GM21723 (cell line): Measurements from ENCODE around the gene ZFYVE28.

ENCODE experiments used
- ATAC-seq: cut with Tn5 transposase; IDR thresholded peaks from one replicate; pipeline ENCODE4 v1.9.1; 2021; ENCODE audit warnings: mild to moderate bottlenecking, moderate library complexity; ENCODE audit not compliant: unreplicated experiment

Gene ZFYVE28

GRCh38 chr4:2356123-2357069, 62.0 kb downstream of the ZFYVE28 start:
- no peak for ATAC-seq

GRCh38 chr4:2354760-2355159, 63.7 kb downstream of the ZFYVE28 start:
- ATAC-seq = no peak

- ATAC-seq = no peak
Measured at GRCh38 chr4:2354118-2354517, 64.3 kb downstream of the ZFYVE28 start.

GRCh38 chr4:2353222-2354107, 65.0 kb downstream of the ZFYVE28 start:
- no peak for ATAC-seq

- ATAC-seq = no peak
Measured at GRCh38 chr4:2352729-2353221, 65.7 kb downstream of the ZFYVE28 start.

- ATAC-seq = no peak
Measured at GRCh38 chr4:2352171-2352570, 66.3 kb downstream of the ZFYVE28 start.

GRCh38 chr4:2350982-2351381, 67.5 kb downstream of the ZFYVE28 start:
- ATAC-seq = no peak

- ATAC-seq = no peak
Measured at GRCh38 chr4:2348786-2349185, 69.7 kb downstream of the ZFYVE28 start.

GRCh38 chr4:2347190-2347589, 71.3 kb downstream of the ZFYVE28 start:
- no peak for ATAC-seq

GRCh38 chr4:2343476-2343875, 75.0 kb downstream of the ZFYVE28 start:
- no peak for ATAC-seq

- ATAC-seq = no peak
Measured at GRCh38 chr4:2341911-2342652, 76.4 kb downstream of the ZFYVE28 start.

- ATAC-seq = no peak
Measured at GRCh38 chr4:2341261-2341841, 77.1 kb downstream of the ZFYVE28 start.

- no peak for ATAC-seq
Measured at GRCh38 chr4:2340272-2341061, 78.0 kb downstream of the ZFYVE28 start.

- ATAC-seq = no peak
Measured at GRCh38 chr4:2339458-2340271, 78.8 kb downstream of the ZFYVE28 start.

- ATAC-seq = no peak
Measured at GRCh38 chr4:2338754-2339457, 79.5 kb downstream of the ZFYVE28 start.

- no peak for ATAC-seq
Measured at GRCh38 chr4:2337896-2338295, 80.5 kb downstream of the ZFYVE28 start.

GRCh38 chr4:2337131-2337723, 81.2 kb downstream of the ZFYVE28 start:
- ATAC-seq = no peak

- no peak for ATAC-seq
Measured at GRCh38 chr4:2336659-2337058, 81.8 kb downstream of the ZFYVE28 start.
